Mucosa of rectum (tissue), 2 donors: Measurements from ENCODE around the gene DCX.

ENCODE experiments used
- H3K27ac ChIP-seq, 2 donors: one replicate each; pipeline ENCODE4 v1.7.0; 2013; ENCODE audit warnings: inconsistent platforms in 2 of 2, low read depth in 2 of 2, low read length in 2 of 2
- H3K27me3 ChIP-seq, 2 donors: one replicate each; pipeline ENCODE4 v1.7.0; 2013; ENCODE audit warnings: low read length in 2 of 2; ENCODE audit not compliant: control insufficient read depth in 2 of 2, insufficient read depth in 2 of 2
- H3K36me3 ChIP-seq, 2 donors: one replicate each; pipeline ENCODE4 v1.7.0; 2013; ENCODE audit warnings: low read length in 2 of 2; ENCODE audit not compliant: control insufficient read depth in 2 of 2, insufficient read depth in 2 of 2
- H3K4me1 ChIP-seq, 2 donors: one replicate each; pipeline ENCODE4 v1.7.0; 2013; ENCODE audit warnings: low read length in 2 of 2, mild to moderate bottlenecking in 1 of 2; ENCODE audit not compliant: control insufficient read depth in 2 of 2, insufficient read depth in 2 of 2
- H3K4me3 ChIP-seq, 2 donors: one replicate each; pipeline ENCODE4 v1.7.0; 2013; ENCODE audit warnings: low read length in 2 of 2
- H3K9ac ChIP-seq, 2 donors: one replicate each; pipeline ENCODE4 v1.7.0; 2013; ENCODE audit warnings: low read length in 2 of 2, low read depth in 1 of 2, mild to moderate bottlenecking in 1 of 2
- H3K9me3 ChIP-seq, 2 donors: one replicate each; pipeline ENCODE4 v1.7.0; 2013; ENCODE audit warnings: low read length in 2 of 2; ENCODE audit not compliant: control insufficient read depth in 2 of 2
- donor health status: healthy.
- donor health status: Normal muscosa, but diverticular disease.

Gene DCX

DNA sequence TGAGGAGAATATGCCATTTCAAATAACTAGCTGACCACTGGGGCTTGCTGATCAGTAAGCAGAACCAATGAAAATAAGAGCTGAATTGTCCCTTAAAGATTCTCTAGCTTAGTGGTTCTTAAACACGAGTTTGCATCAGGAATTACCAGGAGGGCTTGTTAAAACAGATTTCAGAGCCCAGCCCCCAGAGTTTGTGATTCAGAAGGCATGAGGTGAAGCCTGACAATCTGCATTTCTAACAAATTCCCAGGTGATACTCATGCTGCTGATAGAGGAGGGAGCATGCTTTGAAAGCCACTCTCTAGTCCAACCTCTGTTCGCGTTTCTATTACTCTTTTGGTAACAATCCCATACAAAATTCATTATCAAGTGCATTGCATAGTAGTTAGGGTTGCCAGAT is 35.5 kb downstream of the DCX start:
- Histone ChIP-seq H3K9ac (no peak overlapping the region), H3K9me3 (no peaks in the 10 kb centered on the region), H3K36me3 (no peaks in the 10 kb centered on the region), H3K27me3 (peaks cover 2 to 3% of the 10 kb centered on the region in 2 donors), H3K4me3 (no peak overlapping the region), H3K4me1 (no peaks in the 10 kb centered on the region), H3K27ac (no peak overlapping the region)

GRCh38 chrX:111375747-111376146 is 36.2 kb downstream of the DCX start:
- Histone ChIP-seq H3K36me3 (no peaks in the 10 kb centered on the region), H3K9me3 (no peaks in the 10 kb centered on the region), H3K27ac (no peak overlapping the region), H3K4me3 (no peak overlapping the region), H3K9ac (no peak overlapping the region), H3K4me1 (no peaks in the 10 kb centered on the region), H3K27me3 (peaks cover 0 to 3% of the 10 kb centered on the region in 2 donors)

DNA sequence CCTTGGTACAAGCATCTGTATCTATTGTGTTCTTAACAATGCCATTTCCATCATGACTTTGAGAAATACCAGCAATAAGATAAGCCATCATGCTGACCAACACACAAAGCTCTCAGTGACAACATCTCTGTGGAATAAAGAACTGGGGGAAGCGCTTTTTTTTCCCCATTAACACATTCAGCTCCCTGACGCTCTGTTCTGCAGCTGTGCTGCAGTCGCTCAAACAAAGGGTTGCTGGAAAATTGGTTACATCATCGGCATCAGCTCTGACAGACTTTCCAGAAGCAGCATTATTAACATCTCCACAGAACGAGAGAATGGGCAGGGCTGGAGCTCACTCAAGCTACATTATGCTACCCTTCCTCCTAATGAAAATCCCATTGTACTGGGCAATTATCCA is 39.9 kb downstream of the DCX start:
- no peaks in the 10 kb centered on the region for H3K9me3 ChIP-seq
- H3K36me3 ChIP-seq, result no peaks in the 10 kb centered on the region
- no peak overlapping the region for H3K27ac ChIP-seq
- H3K27me3 ChIP-seq, result peaks cover 0 to 3% of the 10 kb centered on the region in 2 donors
- H3K9ac ChIP-seq, result no peak overlapping the region
- no peak overlapping the region for H3K4me3 ChIP-seq
- H3K4me1 ChIP-seq, result no peaks in the 10 kb centered on the region

- Histone ChIP-seq H3K27me3 (peaks cover 0 to 4% of the 10 kb centered on the region in 2 donors), H3K27ac (no peak overlapping the region), H3K36me3 (no peaks in the 10 kb centered on the region), H3K9ac (no peak overlapping the region), H3K4me1 (no peaks in the 10 kb centered on the region), H3K9me3 (no peaks in the 10 kb centered on the region), H3K4me3 (no peak overlapping the region)
Observed at GRCh38 chrX:111365770-111366325, 46.1 kb downstream of the DCX start.

- H3K9ac ChIP-seq, result no peak overlapping the region
- H3K27ac ChIP-seq, result no peak overlapping the region
- peaks cover 0 to 4% of the 10 kb centered on the region in 2 donors for H3K27me3 ChIP-seq
Observed at GRCh38 chrX:111363741-111364140, 48.3 kb downstream of the DCX start.

GRCh38 chrX:111361751-111362150 is 50.2 kb downstream of the DCX start:
- no peaks in the 10 kb centered on the region for H3K4me1 ChIP-seq

More at GRCh38 chrX:111363741-111364140, 48.3 kb downstream of the DCX start:
- Histone ChIP-seq H3K4me1 (no peaks in the 10 kb centered on the region), H3K4me3 (no peak overlapping the region), H3K36me3 (no peaks in the 10 kb centered on the region), H3K9me3 (no peaks in the 10 kb centered on the region)

DNA sequence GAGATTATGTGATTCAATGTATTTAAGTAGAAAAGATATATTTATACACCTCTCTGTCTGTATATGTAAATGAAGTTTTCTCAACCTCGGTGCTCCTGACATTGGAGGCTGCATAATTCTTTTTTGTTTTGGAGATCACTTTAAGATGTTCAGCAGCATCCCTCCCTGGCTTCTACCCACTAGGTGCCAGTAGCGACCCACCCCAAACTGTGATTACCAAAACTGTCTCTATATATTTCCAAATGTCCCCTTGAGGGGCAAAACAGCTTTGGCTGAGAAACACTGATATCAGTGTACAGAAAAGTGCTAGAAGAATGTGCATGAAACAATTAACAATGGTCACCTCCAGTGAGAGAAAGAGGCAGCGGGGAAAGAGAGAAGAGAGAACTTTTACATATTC is 51.2 kb downstream of the DCX start:
- Histone ChIP-seq H3K4me3 (no peak overlapping the region), H3K36me3 (no peaks in the 10 kb centered on the region), H3K9me3 (no peaks in the 10 kb centered on the region), H3K4me1 (no peaks in the 10 kb centered on the region), H3K9ac (no peak overlapping the region), H3K27ac (no peak overlapping the region), H3K27me3 (peaks cover 0 to 4% of the 10 kb centered on the region in 2 donors)

More at GRCh38 chrX:111361751-111362150, 50.2 kb downstream of the DCX start:
- Histone ChIP-seq H3K36me3 (no peaks in the 10 kb centered on the region), H3K4me3 (no peak overlapping the region), H3K9me3 (no peaks in the 10 kb centered on the region), H3K27me3 (peaks cover 0 to 4% of the 10 kb centered on the region in 2 donors), H3K27ac (no peak overlapping the region), H3K9ac (no peak overlapping the region)

DNA sequence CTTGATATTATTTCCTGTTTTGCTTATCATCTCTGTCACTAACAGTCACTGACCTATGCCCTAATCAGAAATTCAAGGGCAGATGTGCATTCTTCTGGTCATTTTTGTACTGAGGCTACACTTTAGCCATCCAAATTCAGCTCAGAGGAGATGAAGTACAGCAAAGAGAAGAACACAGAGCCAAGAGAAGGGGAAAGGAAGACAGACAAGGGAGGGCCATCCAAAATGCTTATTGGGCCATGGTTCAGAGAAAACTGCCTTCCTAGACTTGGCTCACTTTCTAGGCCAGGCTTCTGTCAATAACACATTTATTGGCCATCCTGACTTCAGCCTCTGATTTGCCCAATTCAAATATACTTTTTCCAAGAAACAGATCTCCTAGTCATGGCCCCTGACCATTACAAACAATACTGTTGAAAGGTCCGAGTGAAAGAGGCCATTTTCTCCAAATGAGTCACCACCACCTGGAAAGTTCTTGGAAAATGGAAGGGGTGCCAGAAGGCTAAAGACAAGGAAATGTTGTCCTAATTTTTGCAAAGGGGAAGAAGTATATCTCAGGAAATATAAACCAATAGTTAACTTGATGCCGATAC is 56.4 kb downstream of the DCX start:
- no peaks in the 10 kb centered on the region for H3K9me3 ChIP-seq

GRCh38 chrX:111354496-111354895 is 57.5 kb downstream of the DCX start:
- Histone ChIP-seq H3K36me3 (no peaks in the 10 kb centered on the region), H3K9me3 (no peaks in the 10 kb centered on the region), H3K9ac (no peak overlapping the region), H3K27ac (no peak overlapping the region), H3K4me1 (no peaks in the 10 kb centered on the region), H3K4me3 (no peak overlapping the region), H3K27me3 (peaks cover 0 to 2% of the 10 kb centered on the region in 2 donors)

More for the DNA sequence above, 56.4 kb downstream of the DCX start:
- H3K27ac ChIP-seq, result no peak overlapping the region
- no peaks in the 10 kb centered on the region for H3K36me3 ChIP-seq
- no peak overlapping the region for H3K4me3 ChIP-seq
- no peaks in the 10 kb centered on the region for H3K4me1 ChIP-seq
- H3K9ac ChIP-seq, result no peak overlapping the region
- peaks cover 0 to 2% of the 10 kb centered on the region in 2 donors for H3K27me3 ChIP-seq

- Histone ChIP-seq H3K27me3 (peaks cover 2% of the 10 kb centered on the region in 2 donors), H3K9me3 (no peaks in the 10 kb centered on the region)
Observed at GRCh38 chrX:111353793-111354192, 58.2 kb downstream of the DCX start.

More at GRCh38 chrX:111353793-111354192, 58.2 kb downstream of the DCX start:
- Histone ChIP-seq H3K4me1 (no peaks in the 10 kb centered on the region), H3K9ac (no peak overlapping the region), H3K27ac (no peak overlapping the region), H3K36me3 (no peaks in the 10 kb centered on the region), H3K4me3 (no peak overlapping the region)
